ENCODE measurements around the gene SEC14L5. TPM values are rescaled to one million over a fixed set of nuclear protein-coding genes. Genes with fewer than 3 reads are reported as not detected.

The SEC14L5 gene
- total and polyA plus RNA-seq, 10 donors: 0.06 to 0.94 (median 0.26) TPM; not detected in 1

DNA sequence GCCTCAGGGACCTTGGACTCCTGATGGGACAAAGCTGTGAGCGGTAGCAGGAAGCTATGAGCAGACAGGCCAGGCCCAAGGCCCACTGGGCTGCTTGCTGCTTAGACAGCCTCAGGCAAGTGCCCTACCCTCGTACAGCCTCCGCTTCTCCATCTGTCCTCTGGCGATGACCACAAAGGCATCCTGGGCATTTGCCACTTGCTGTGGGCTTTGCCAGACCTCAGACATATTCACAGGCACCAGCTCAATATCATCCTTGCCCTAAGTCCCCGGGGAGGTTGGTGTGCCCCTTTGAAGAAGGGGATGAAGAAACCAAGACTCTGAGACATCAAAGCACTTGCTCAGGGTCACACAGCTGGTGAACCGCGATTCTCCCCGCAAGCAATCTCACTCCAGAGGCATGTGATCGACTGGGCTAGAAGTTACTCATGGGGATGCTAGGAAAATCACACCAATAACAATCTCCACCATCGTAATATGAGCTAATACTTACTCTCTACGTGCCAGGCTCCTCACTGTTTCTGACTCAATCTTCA, 42.8 kb upstream of the SEC14L5 start:
- intact Hi-C loops (cut with DNase I; ENCODE audit: low total_unique reads): no loop called here
- peaks cover 0 to 16% (median 0%) of the 10 kb centered on the region in 7 donors for H3K27me3 ChIP-seq (replicated peaks in 1 of 7)
- H3K4me3 ChIP-seq: no peak overlapping the region
- no peak for DNase-seq
- no peaks in the 10 kb centered on the region for H3K36me3 ChIP-seq
- H3K9me3 ChIP-seq: no peaks in the 10 kb centered on the region
- H3K4me1 ChIP-seq: no peaks in the 10 kb centered on the region
- no peak overlapping the region for H3K27ac ChIP-seq
- WGBS, 5 donors: 65 to 80% (median 74%) methylated on average over 6 to 11 of the region's 11 CpGs
- TF ChIP-seq, protein P1, sequence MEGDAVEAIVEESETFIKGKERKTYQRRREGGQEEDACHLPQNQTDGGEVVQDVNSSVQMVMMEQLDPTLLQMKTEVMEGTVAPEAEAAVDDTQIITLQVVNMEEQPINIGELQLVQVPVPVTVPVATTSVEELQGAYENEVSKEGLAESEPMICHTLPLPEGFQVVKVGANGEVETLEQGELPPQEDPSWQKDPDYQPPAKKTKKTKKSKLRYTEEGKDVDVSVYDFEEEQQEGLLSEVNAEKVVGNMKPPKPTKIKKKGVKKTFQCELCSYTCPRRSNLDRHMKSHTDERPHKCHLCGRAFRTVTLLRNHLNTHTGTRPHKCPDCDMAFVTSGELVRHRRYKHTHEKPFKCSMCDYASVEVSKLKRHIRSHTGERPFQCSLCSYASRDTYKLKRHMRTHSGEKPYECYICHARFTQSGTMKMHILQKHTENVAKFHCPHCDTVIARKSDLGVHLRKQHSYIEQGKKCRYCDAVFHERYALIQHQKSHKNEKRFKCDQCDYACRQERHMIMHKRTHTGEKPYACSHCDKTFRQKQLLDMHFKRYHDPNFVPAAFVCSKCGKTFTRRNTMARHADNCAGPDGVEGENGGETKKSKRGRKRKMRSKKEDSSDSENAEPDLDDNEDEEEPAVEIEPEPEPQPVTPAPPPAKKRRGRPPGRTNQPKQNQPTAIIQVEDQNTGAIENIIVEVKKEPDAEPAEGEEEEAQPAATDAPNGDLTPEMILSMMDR (IDR thresholded peaks at IDR 0.05 in 8 of 11, conservative IDR thresholded peaks at IDR 0.05 in 3 of 11): no peak
- TF ChIP-seq POLR2AphosphoS5 (IDR thresholded peaks at IDR 0.05) (no peak), POLR2A (IDR thresholded peaks at IDR 0.05) (no peak)

DNA sequence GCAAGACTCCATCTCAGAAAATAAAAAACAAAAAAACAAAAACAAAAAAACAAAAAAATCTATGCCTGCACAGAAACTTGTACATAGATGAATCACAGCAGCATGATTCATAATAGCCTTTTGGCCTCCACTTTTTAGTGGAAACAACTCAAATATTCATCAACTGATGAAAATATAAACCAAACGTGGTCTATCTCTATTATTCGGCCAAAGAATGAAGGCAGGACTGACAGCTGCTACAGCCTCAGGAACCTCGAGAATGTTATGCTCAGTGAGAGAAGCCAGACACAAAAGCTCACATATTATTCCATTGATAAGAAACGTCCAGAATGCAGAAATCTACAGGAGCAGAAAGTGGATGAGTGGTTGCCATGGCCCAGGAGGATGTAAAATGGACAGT, 41.0 kb upstream of the SEC14L5 start:
- TF ChIP-seq, protein P1 (IDR thresholded peaks at IDR 0.05 in 8 of 11, conservative IDR thresholded peaks at IDR 0.05 in 3 of 11): no peak
- TF ChIP-seq POLR2AphosphoS5 (IDR thresholded peaks at IDR 0.05) (no peak), POLR2A (IDR thresholded peaks at IDR 0.05) (no peak)
- WGBS, 5 donors: 55 to 70% (median 57%) methylated on average over 4 of the region's 4 CpGs
- Histone ChIP-seq H3K27me3 (replicated peaks in 1 of 7) (peaks cover 0 to 11% (median 0%) of the 10 kb centered on the region in 7 donors), H3K36me3 (no peaks in the 10 kb centered on the region), H3K9me3 (no peaks in the 10 kb centered on the region), H3K4me3 (no peak overlapping the region), H3K27ac (no peak overlapping the region), H3K4me1 (no peaks in the 10 kb centered on the region)
- no peak for DNase-seq
- intact Hi-C loops (cut with DNase I; ENCODE audit: low total_unique reads): no loop called here

DNA sequence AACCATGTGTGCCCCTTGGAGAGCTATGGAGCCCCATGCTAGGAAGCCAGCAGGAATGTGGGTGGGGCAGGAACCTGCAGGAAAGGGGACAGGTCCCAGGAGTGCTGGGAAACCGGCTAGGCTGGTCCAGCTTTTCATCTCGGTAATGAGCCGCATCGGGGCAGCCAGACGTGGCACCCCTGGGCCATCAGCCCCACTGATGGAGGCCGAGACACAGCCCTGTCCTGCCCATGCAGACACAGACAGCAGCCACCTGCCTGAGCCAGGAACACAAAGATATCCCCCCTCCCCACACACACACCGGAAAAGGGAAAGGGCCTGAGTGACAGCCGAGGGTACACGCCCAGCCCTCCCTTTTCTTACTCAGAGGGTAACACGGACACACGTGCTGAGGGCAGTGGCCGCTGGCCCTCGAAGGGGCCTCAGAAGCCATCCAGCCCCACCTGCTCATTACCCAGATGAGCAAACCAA, 39.3 kb upstream of the SEC14L5 start:
- Histone ChIP-seq H3K36me3 (no peaks in the 10 kb centered on the region), H3K9me3 (no peaks in the 10 kb centered on the region), H3K27ac (no peak overlapping the region), H3K27me3 (replicated peaks in 1 of 7) (peaks cover 0 to 20% (median 0%) of the 10 kb centered on the region in 7 donors), H3K4me3 (no peak overlapping the region), H3K4me1 (no peaks in the 10 kb centered on the region)
- WGBS, 5 donors: 34 to 72% (median 66%) methylated on average over 9 to 13 of the region's 13 CpGs
- no peak for DNase-seq
- intact Hi-C loops (cut with DNase I; ENCODE audit: low total_unique reads): no loop called here
- TF ChIP-seq, protein P1 (IDR thresholded peaks at IDR 0.05 in 8 of 11, conservative IDR thresholded peaks at IDR 0.05 in 3 of 11): no peak
- TF ChIP-seq POLR2A (IDR thresholded peaks at IDR 0.05) (no peak), POLR2AphosphoS5 (IDR thresholded peaks at IDR 0.05) (no peak)

DNA sequence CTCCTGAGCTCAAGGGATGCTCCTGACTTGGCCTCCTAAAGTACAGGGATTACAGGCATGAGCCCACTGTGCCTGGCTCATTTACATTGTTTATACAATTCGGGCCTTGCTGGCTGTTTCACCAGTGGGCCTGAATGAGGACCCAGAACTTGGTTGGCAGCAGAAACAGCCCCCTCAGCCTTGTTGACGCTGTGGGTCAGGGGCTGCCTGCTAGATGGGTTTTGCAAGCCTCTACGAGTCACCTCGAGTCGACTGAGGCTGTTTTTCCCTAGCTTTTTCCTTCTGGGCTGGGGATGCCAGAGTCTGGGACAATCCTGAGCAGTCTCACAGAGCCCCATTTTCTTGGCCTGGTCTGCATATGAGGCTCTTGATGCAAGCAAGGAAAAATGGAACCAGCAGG, 37.3 kb upstream of the SEC14L5 start:
- no peak for DNase-seq
- no peak overlapping the region for H3K27ac ChIP-seq
- no peaks in the 10 kb centered on the region for H3K4me1 ChIP-seq
- H3K4me3 ChIP-seq: no peak overlapping the region
- no peaks in the 10 kb centered on the region for H3K36me3 ChIP-seq
- peaks cover 0 to 4% (median 1%) of the 10 kb centered on the region in 8 donors for H3K9me3 ChIP-seq
- no peak for TF ChIP-seq POLR2AphosphoS5 (IDR thresholded peaks at IDR 0.05)
- TF ChIP-seq POLR2A (IDR thresholded peaks at IDR 0.05): no peak
- intact Hi-C loops (cut with DNase I; ENCODE audit: low total_unique reads): no loop called here
- peaks cover 0 to 18% (median 0%) of the 10 kb centered on the region in 7 donors for H3K27me3 ChIP-seq (replicated peaks in 1 of 7)
- 65 to 85% (median 84%) methylated on average over 5 of the region's 5 CpGs for WGBS, 5 donors

All from spleen (tissue), 11 donors.